M059J (cell line): ENCODE measurements around the gene CENPT. TPM values are rescaled to one million over a fixed set of nuclear protein-coding genes. Genes with fewer than 3 reads are reported as not detected.
"Not testable (repeated sequence)": the region's sequence is repeated elsewhere in the genome, so short reads cannot be mapped to it uniquely, and the experiment has no call there.

Experiments used
- DNase-seq: peaks from one replicate; pipeline ENCODE4 v3.0.0-alpha.2; 2012; ENCODE audit warnings: low read depth
- total RNA-seq: library from RNA; depleted of rRNA; stranded (reverse); fragments of >200 nt; shearing (Covaris generic); gene quantifications from 2 replicates; pipeline ENCODE4 v1.2.3, GENCODE V29; 2014

Gene CENPT
- total RNA-seq, 1 experiment from 2014 or later: 25.0 TPM

GRCh38 chr16:67848118-67848517 is 625 bp upstream of the CENPT start:
- no peak for DNase-seq

GRCh38 chr16:67846320-67847063 is 1.0 kb downstream of the CENPT start, which contains the start of gene NUTF2:
Gene NUTF2 (plus strand): TSS chr16:67846933. CDS start chr16:67865131, 18,198 bp downstream.
- peak; percentile 93 for DNase-seq

- DNase-seq: peak; percentile 51
Measured at GRCh38 chr16:67846063-67846319, 1.5 kb downstream of the CENPT start.

GRCh38 chr16:67845291-67846062 is 2.0 kb downstream of the CENPT start:
- DNase-seq: no peak

- DNase-seq: peak; percentile 48
Measured at GRCh38 chr16:67844497-67844896, 3.0 kb downstream of the CENPT start.

GRCh38 chr16:67843343-67843765 is 4.1 kb downstream of the CENPT start:
- no peak for DNase-seq

- DNase-seq: peak; percentile 60
Measured at GRCh38 chr16:67842509-67843342, 4.8 kb downstream of the CENPT start.

GRCh38 chr16:67841816-67842508 is 5.5 kb downstream of the CENPT start, which contains the start of gene THAP11:
Gene THAP11 (plus strand): TSS chr16:67842320. CDS start chr16:67842555, 235 bp downstream.
- DNase-seq: peak; percentile 93

GRCh38 chr16:67841198-67841815 is 6.2 kb downstream of the CENPT start:
- DNase-seq: no peak

GRCh38 chr16:67837811-67838210 is 9.7 kb downstream of the CENPT start:
- no peak for DNase-seq

GRCh38 chr16:67837190-67837589 is 10.3 kb downstream of the CENPT start:
- not testable (repeated sequence) for DNase-seq

- DNase-seq: no peak
Measured at GRCh38 chr16:67834242-67834614, 13.3 kb downstream of the CENPT start.

- peak; percentile 86 for DNase-seq
Measured at GRCh38 chr16:67833415-67834241, 13.9 kb downstream of the CENPT start.

- peak; percentile 60 for DNase-seq
Measured at GRCh38 chr16:67833030-67833414, 14.5 kb downstream of the CENPT start.

- no peak for DNase-seq
Measured at GRCh38 chr16:67828651-67829050, 18.8 kb downstream of the CENPT start.

GRCh38 chr16:67825906-67826305 is 21.6 kb downstream of the CENPT start:
- no peak for DNase-seq

GRCh38 chr16:67825119-67825518 is 22.4 kb downstream of the CENPT start:
- no peak for DNase-seq

GRCh38 chr16:67822511-67822910 is 25.0 kb downstream of the CENPT start:
- no peak for DNase-seq

GRCh38 chr16:67820608-67821259 is 26.8 kb downstream of the CENPT start:
- DNase-seq: no peak

- no peak for DNase-seq
Measured at GRCh38 chr16:67814567-67814966, 32.9 kb downstream of the CENPT start.
